GM12891 (cell line): ENCODE results near the gene APOA4.

Experiments
- DNase-seq: peaks from one replicate; pipeline ENCODE4 v3.0.0; 2011; ENCODE audit warnings: low spot score; ENCODE audit not compliant: insufficient read length
- FAIRE-seq: peaks from 2 replicates; lab custom pipeline; 2011; peaks lifted over from hg19 to GRCh38; lab: Jason Lieb, UNC
- PAX5 ChIP-seq: IDR thresholded peaks from 2 replicates; pipeline ENCODE4 v1.6.1; 2011; ENCODE audit warnings: low read length, moderate library complexity, mild to moderate bottlenecking; ENCODE audit not compliant: insufficient read depth, severe bottlenecking
- POLR2A ChIP-seq: IDR thresholded peaks from 2 replicates; pipeline ENCODE4 v1.6.1; 2011; ENCODE audit warnings: low read depth, low read length, control low read depth
- POLR2AphosphoS5 ChIP-seq: IDR thresholded peaks from 2 replicates; pipeline ENCODE4 v1.6.1; 2011; ENCODE audit warnings: low read depth, low read length, control low read depth
- POU2F2 ChIP-seq: IDR thresholded peaks from 2 replicates; pipeline ENCODE4 v1.6.1; 2011; ENCODE audit warnings: low read depth, mild to moderate bottlenecking, control low read depth, low read length, moderate library complexity
- SPI1 ChIP-seq: IDR thresholded peaks from 2 replicates; pipeline ENCODE4 v1.6.1; 2011; ENCODE audit warnings: low read depth, low read length, control low read depth
- TAF1 ChIP-seq: IDR thresholded peaks from 2 replicates; pipeline ENCODE4 v1.6.1; 2011; ENCODE audit warnings: low read depth, low read length, control low read depth

APOA4 gene

DNA sequence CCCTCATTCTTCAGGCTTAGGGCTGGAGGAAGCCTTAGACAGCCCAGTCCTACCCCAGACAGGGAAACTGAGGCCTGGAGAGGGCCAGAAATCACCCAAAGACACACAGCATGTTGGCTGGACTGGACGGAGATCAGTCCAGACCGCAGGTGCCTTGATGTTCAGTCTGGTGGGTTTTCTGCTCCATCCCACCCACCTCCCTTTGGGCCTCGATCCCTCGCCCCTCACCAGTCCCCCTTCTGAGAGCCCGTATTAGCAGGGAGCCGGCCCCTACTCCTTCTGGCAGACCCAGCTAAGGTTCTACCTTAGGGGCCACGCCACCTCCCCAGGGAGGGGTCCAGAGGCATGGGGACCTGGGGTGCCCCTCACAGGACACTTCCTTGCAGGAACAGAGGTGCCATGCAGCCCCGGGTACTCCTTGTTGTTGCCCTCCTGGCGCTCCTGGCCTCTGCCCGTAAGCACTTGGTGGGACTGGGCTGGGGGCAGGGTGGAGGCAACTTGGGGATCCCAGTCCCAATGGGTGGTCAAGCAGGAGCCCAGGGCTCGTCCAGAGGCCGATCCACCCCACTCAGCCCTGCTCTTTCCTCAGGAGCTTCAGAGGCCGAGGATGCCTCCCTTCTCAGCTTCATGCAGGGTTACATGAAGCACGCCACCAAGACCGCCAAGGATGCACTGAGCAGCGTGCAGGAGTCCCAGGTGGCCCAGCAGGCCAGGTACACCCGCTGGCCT, 7.2 kb upstream of the APOA4 start:
- DNase-seq, result no peak
- no peak for TF ChIP-seq SPI1
- no peak for TF ChIP-seq PAX5
- no peak for TF ChIP-seq TAF1
- no peak for FAIRE-seq

GRCh38 chr11:116829525-116830183, 6.5 kb upstream of the APOA4 start, which contains the start of gene APOC3:
TSS of gene APOC3 (plus strand) at chr11:116829907. CDS start at chr11:116830583, 676 bp downstream.
- no peak for DNase-seq
- FAIRE-seq, result no peak
- TF ChIP-seq POLR2A (no peak), POU2F2 (no peak), PAX5 (no peak), POLR2AphosphoS5 (no peak), TAF1 (no peak), SPI1 (no peak)

GRCh38 chr11:116828632-116829524, 5.8 kb upstream of the APOA4 start:
- FAIRE-seq (no peak), DNase-seq (no peak)
- TF ChIP-seq POLR2A (no peak), PAX5 (no peak), POU2F2 (no peak), TAF1 (no peak), SPI1 (no peak), POLR2AphosphoS5 (no peak)

DNA sequence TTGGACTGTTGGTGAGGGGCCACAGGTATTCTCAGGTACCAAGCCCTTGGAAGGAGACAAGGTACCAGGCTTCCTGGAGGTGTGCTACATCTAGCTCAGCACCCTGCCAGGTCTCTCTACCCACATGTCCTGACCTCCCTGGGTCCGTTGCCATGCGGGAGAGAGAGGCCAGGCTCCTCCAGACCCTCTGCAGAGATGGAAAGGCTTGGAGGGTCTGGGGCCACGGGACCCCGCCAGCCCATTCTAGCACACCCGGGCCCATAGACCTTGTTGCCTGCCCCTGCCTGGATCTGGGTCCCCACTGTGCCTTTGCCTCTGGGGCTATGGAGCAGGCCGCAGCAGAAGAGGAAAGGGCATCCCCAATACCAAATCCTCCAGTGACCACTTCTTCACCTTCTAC, 4.4 kb upstream of the APOA4 start:
- no peak for DNase-seq
- FAIRE-seq, result no peak
- TF ChIP-seq TAF1 (no peak), POU2F2 (no peak), POLR2AphosphoS5 (no peak), POLR2A (no peak), SPI1 (no peak), PAX5 (no peak)

DNA sequence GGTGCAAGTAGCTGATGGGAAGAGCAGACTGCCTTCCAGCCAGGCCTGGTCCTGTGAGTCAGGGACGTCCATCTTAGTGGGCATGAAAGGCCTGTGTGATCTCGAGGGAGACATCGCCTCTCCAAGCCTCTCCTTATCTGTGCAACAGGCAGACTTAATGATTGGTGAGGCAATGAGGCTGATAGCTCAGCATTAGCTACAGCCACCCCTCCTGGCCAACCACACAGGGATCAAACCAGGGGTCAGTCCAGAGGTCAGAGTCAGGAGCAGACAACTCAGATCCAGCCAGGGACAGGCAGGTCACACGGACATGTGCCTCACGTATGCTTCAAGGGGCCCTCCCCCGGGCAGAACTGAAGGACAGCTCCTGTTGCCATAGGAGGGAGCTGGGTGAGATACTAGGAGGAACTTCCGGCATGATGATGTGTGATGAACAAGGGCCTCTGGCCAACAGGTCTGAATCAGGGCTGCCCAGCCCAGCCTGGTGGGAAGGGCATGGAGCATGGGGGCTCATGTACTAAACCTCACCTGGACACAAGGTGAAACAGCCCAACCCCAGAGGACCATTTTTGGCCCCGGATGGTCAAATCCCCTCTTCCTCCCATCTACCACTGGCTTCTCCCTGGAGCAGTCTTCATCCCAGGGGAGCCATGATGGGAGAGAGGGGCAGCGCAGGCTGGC, 3.8 kb upstream of the APOA4 start:
- DNase-seq, result no peak
- TF ChIP-seq POU2F2 (no peak), POLR2A (no peak)
- no peak for FAIRE-seq

DNA sequence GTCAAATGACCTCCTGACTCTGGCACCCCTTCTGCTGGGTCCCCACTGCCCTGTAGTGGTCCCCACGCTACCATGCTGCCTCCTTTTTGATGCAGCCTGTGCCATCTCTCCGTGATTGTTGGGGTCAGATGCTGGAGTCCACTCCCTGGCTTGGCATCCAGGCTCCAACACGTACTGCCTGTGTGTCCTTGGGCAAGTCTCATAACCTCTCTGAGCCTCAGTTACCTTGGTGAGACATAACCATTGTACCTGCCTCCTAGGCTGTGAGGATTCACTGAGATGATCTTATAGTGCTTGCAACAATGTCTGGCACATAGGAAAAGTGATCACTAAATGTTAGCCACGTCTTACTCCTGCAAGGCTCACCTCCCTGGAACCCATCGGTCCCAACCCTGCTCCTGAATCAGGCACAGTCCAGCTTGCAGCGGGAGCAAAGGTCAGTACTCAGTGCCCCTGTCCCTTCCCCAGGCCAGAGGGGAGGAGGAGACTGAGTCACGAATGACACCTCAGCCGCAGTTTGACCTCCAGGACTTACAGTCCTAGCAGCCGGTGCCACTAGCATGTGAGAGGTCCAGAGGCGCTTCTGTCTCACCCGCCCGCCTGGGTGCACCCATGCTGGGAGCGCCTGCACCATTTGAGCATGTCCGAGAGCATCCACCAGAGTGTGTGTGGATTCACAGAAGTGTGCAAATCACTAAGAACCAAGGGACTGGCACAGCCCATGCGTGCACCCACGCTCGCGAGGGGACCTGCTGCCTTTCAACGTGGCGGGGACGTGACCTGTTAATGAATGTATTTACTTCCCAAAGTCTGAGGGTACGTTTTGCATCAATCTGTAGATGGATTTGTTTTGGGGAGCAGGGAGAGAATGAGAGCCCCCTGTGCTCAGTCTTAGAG, 3.0 kb upstream of the APOA4 start:
- TF ChIP-seq POLR2A, result no peak
- TF ChIP-seq POLR2AphosphoS5, result no peak
- TF ChIP-seq PAX5, result no peak
- TF ChIP-seq TAF1, result no peak
- no peak for TF ChIP-seq SPI1
- TF ChIP-seq POU2F2, result no peak
- no peak for FAIRE-seq
- DNase-seq, result no peak

DNA sequence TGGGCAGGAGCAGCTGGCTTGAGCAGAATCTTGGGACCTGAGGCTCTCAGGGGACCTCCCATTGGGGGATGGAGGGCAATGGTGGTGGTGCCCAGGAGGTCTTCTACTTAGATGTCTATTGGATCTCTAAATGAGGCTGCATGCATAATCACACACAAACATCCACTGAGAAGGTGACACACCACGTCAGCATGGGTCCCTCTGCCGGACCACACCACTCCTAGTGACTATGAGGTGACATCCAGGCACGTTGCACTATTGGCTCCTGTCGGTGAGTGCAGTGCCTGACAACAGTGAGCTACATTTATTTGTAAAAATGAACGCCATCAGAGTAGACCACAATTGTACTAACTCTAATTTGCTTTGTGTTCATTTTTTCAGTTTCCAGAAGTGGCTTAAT, 2.3 kb upstream of the APOA4 start:
- FAIRE-seq (no peak), DNase-seq (no peak)
- TF ChIP-seq PAX5 (no peak), POLR2A (no peak), SPI1 (no peak), POU2F2 (no peak), TAF1 (no peak)

DNA sequence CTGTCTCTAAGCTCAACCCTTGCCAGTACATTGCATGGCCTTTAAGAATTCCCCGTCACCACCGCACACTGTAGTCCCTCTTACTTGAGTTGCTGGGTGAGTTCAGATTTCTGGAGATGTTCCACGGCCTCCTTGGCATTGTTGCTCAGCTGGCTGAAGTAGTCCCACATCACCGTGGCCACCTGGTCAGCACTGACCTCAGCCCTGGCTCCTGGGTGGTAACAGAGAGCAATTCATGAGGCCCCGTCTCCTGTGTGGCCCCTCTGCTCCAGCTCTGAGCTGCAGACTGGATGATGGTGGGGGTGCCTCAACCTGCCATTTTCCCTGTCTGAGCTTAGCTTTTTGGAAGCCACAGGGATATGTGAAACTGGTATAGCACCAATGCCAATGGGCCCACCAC, 529 bp downstream of the APOA4 start:
- DNase-seq, result no peak
- TF ChIP-seq POLR2A, result no peak
- no peak for TF ChIP-seq SPI1
- no peak for TF ChIP-seq POLR2AphosphoS5
- no peak for TF ChIP-seq PAX5
- no peak for TF ChIP-seq TAF1
- no peak for TF ChIP-seq POU2F2
- FAIRE-seq, result no peak
